Measurements from ENCODE around the gene TMEM171. TPM values are rescaled to one million over a fixed set of nuclear protein-coding genes. Genes with fewer than 3 reads are reported as not detected.

The TMEM171 gene
- total and polyA plus RNA-seq, 8 donors = 1.2 to 59.8 (median 8.0) TPM

- H3K4me1 ChIP-seq = peaks cover 0 to 11% (median 0%) of the 10 kb centered on the region in 4 donors
- no peaks in the 10 kb centered on the region for H3K36me3 ChIP-seq
- TF ChIP-seq EP300 (IDR thresholded peaks at IDR 0.05) = no peak
- TF ChIP-seq POLR2AphosphoS5 (IDR thresholded peaks at IDR 0.05) = no peak
- TF ChIP-seq POLR2A (IDR thresholded peaks at IDR 0.05) = no peak
- TF ChIP-seq CTCF (IDR thresholded peaks at IDR 0.05) = no peak
- no peak overlapping the region for H3K4me3 ChIP-seq
- H3K27me3 ChIP-seq = no peaks in the 10 kb centered on the region
- H3K27ac ChIP-seq = no peak overlapping the region
- intact Hi-C loops (cut with DNase I; ENCODE audit: low total_unique reads) = no loop called here
- H3K9me3 ChIP-seq = no peaks in the 10 kb centered on the region
- peak in 1 of 2 donors; percentile 54 for DNase-seq
- whole genome bisulfite sequencing, 5 donors = 24 to 46% (median 34%) methylated on average over 3 of the region's 3 CpGs
These were observed 6.2 kb upstream of the TMEM171 start for GRCh38 chr5:73114044-73114688.

- WGBS, 5 donors = 36 to 50% (median 42%) methylated on average over 4 of the region's 4 CpGs
- peaks cover 7 to 18% (median 11%) of the 10 kb centered on the region in 4 donors for H3K4me1 ChIP-seq
- peaks cover 0 to 12% (median 7%) of the 10 kb centered on the region in 3 donors for H3K27me3 ChIP-seq
- no peaks in the 10 kb centered on the region for H3K36me3 ChIP-seq
- intact Hi-C loops (cut with DNase I; ENCODE audit: low total_unique reads) = no loop called here
- no peak overlapping the region for H3K4me3 ChIP-seq
- peak in 1 of 2 donors; percentile 46 for DNase-seq
- no peaks in the 10 kb centered on the region for H3K9me3 ChIP-seq
- H3K27ac ChIP-seq = no peak overlapping the region
- no peak for TF ChIP-seq CTCF (IDR thresholded peaks at IDR 0.05)
- no peak for TF ChIP-seq POLR2AphosphoS5 (IDR thresholded peaks at IDR 0.05)
- no peak for TF ChIP-seq POLR2A (IDR thresholded peaks at IDR 0.05)
- TF ChIP-seq EP300 (IDR thresholded peaks at IDR 0.05) = no peak
These were observed 4.8 kb upstream of the TMEM171 start for GRCh38 chr5:73115399-73116051.

GRCh38 chr5:73116506-73116905 is 3.9 kb upstream of the TMEM171 start:
- H3K9me3 ChIP-seq = no peaks in the 10 kb centered on the region
- H3K36me3 ChIP-seq = no peaks in the 10 kb centered on the region
- H3K4me3 ChIP-seq = no peak overlapping the region
- peaks cover 12 to 27% (median 20%) of the 10 kb centered on the region in 4 donors for H3K4me1 ChIP-seq
- H3K27me3 ChIP-seq = peaks cover 0 to 20% (median 7%) of the 10 kb centered on the region in 3 donors
- H3K27ac ChIP-seq = no peak overlapping the region
- intact Hi-C loops (cut with DNase I; ENCODE audit: low total_unique reads) = no loop called here
- no peak for DNase-seq
- 81 to 92% (median 86%) methylated on average over 2 of the region's 2 CpGs for WGBS, 5 donors
- no peak for TF ChIP-seq POLR2A (IDR thresholded peaks at IDR 0.05)
- TF ChIP-seq CTCF (IDR thresholded peaks at IDR 0.05) = no peak
- no peak for TF ChIP-seq POLR2AphosphoS5 (IDR thresholded peaks at IDR 0.05)
- no peak for TF ChIP-seq EP300 (IDR thresholded peaks at IDR 0.05)

- Histone ChIP-seq H3K27ac (peak overlapping the region in 2 of 5 donors; percentile 55 to 83), H3K36me3 (no peaks in the 10 kb centered on the region), H3K9me3 (no peaks in the 10 kb centered on the region), H3K4me3 (no peak overlapping the region), H3K4me1 (peaks cover 12 to 28% (median 20%) of the 10 kb centered on the region in 4 donors), H3K27me3 (peaks cover 0 to 27% (median 7%) of the 10 kb centered on the region in 3 donors)
- intact Hi-C loops (cut with DNase I; ENCODE audit: low total_unique reads) = no loop called here
- TF ChIP-seq EP300 (IDR thresholded peaks at IDR 0.05) = no peak
- no peak for TF ChIP-seq CTCF (IDR thresholded peaks at IDR 0.05)
- no peak for TF ChIP-seq POLR2AphosphoS5 (IDR thresholded peaks at IDR 0.05)
- no peak for TF ChIP-seq POLR2A (IDR thresholded peaks at IDR 0.05)
- 58 to 73% (median 60%) methylated on average over 3 of the region's 3 CpGs for WGBS, 5 donors
- DNase-seq = no peak
These were observed 3.2 kb upstream of the TMEM171 start for GRCh38 chr5:73117088-73117740.
